Central memory CD4-positive, alpha-beta T cell (primary cell): ENCODE data around the gene DNAJC6.

Experiments used
- DNase-seq: peaks from one replicate; pipeline ENCODE4 v3.0.0; 2022

DNAJC6 gene

DNA sequence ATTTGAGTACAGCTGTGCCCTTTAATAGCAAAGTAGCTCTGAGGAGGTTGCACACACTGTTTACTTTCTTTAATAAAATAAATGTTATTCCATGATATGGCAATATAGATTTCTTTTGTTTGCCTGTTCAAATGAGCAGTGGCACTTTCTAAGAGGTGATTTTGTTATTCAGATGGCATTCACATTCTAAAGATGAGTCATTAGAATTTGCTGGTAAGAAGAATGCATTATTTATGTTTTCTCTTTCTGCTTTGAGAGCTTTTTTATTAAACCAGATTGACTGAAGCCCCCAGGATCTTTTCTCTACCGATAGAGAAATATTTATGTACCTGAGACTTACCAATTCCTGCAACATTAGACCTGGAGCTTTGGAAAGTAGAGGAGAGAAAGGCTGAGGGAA lies 100.0 kb downstream of the DNAJC6 start:
- no peak for DNase-seq

DNA sequence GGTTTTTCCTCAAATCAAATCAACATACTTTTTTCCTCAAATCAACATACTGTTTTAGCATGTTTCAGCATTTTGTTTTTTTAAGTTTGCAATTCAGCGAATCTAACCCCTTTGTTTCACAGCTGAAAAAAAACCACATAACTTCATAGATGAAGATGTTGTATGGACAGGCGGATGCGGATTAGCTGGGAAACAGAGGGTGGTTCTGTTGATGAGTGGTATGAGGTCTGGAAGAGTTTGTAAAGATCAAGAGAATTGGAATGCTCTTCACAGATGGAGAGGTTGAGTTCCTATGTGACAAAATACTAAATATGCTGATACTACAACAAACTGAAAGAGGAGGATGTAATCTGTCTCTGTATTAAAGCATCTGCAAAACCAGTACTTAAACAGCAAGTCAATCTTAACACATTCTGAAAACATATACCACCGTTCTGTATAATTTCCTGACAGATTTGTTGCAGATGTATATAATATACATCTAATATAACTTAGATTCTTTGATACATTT lies 100.5 kb downstream of the DNAJC6 start:
- DNase-seq = no peak

DNA sequence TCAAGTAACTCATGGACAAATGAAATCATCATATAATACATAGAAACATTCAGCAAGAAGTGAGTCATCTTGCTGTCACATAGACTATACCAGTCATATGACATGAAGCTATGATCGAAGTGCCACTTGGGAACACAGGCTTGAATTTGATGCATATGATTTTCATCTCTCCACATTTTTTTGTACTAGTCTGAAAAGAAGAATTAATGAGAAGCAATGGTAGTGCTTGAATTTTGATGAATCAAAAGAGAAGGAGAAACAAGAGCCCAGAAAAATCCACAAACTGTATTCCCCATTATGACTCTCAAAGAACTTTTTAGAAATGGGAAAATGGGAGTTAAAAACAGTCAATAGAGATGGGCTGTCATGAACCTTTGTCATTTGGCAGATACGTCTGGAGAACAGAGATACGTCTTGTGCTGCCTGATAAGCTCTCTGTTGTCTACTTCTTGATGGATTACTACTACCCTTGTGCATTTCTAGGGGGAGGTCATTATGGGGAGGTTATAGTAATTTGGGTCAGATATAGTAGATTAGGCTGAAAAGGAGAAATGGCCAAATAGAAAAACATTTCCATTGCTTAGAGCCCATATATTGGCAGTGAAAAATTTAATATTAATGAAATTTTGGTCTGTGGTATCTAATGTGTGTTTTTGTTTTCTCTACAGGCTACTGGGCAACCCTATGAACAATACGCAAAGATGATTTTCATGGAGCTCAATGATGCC lies 103.1 kb downstream of the DNAJC6 start:
- DNase-seq = no peak

DNA sequence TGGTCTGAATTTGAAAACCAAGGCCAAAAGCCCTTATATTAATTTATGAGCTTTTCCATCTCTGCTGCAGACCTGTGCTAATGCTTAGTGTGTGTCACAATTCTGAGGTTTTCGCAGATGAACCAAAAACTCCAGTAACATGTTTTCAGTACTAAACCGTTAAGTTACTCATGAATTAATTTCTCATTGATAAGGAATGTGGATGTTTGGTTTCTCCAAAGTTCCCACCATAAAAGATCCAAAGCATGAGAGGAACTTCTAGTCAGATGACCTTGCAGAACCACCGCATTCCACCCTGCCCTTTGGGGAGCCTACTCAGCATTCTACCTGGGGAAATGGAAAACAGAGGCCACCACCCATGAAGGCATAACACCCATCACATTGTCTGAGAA lies 103.6 kb downstream of the DNAJC6 start:
- DNase-seq = no peak

DNA sequence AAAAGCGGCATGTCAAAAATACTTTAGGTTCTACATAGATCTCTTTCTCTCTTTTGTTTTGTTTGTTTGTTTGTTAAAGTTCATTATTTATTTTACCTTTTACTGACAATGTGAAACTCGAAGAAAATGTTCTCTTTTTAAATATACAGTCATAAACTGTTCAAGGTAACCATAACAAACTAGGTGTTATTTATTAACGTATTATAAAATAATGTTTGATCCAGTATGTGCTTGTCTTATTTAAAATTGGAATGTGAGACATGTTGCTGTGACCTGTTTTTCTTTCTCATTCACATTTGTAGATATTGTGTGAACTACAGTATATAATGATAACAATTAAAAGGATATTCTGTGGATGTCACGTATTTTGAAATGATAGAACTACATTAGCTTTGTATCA lies 105.2 kb downstream of the DNAJC6 start:
- DNase-seq = no peak

DNA sequence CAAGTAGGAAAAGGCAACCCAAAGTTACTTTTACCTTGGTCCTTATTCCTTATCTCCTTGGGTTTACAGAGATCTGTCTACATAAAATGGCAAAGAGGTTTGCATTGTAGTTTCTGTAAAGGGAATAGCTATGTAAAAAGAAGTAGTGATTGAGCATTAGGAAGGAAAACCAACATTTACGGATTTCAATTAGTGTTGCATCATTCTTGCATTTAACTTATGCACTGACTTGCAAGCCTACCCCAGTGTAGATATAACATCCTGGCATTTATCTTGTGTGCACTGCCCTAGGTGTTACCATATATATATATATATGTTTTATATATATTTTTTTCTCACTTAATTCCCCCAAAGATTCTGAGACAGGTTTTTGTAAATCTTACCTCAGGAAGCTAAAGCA lies 107.4 kb downstream of the DNAJC6 start:
- DNase-seq = no peak

DNA sequence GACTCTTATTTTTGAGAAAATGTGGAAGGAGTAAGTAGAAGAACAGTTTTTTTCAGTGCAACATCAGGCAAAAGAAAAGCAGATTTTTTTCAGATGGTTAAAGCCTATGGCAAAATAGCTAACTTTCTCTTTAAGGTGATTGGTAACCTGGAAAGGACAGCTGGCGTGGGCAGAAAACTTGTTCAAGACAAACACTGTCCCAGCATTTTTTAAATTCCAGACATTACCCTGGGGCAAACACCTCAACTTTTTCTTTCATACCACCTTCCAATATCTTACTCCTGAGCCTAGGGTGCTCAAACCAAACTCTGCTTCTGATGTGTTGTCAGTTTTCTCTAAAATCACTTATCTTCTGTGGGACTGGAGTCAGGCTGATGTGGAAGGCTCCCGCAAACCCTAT lies 108.4 kb downstream of the DNAJC6 start:
- DNase-seq = no peak

DNA sequence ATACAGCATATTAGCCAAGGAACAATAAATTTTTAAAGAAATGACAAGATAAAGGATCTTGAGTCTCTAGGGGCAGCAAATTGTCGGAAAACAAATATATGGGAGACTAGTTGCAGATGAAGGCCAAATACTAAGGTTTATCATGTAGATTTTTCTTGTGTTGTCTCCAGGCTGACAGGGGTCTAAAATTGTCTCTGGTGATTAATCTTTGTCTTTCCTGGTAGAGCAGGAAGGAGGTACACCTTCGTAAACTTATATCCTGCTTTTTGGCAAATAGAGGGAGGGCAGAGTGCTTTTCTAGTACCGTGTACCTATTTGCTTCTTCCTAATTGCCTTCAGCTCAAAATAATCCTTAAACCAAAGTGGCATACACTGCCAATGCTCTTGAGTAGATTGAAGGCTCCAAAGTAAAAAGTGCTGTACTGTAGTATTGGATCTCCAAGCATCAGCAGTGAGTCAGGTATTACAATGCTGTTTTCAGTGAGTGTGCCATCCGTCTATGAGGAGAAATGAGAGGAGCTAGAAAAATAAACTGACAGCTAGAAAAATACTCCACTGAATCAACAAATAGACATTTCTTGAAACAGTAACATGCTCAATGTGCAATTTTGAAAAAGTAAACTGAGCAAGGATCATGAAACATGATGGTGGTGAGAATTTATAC lies 109.3 kb downstream of the DNAJC6 start:
- DNase-seq = no peak

DNA sequence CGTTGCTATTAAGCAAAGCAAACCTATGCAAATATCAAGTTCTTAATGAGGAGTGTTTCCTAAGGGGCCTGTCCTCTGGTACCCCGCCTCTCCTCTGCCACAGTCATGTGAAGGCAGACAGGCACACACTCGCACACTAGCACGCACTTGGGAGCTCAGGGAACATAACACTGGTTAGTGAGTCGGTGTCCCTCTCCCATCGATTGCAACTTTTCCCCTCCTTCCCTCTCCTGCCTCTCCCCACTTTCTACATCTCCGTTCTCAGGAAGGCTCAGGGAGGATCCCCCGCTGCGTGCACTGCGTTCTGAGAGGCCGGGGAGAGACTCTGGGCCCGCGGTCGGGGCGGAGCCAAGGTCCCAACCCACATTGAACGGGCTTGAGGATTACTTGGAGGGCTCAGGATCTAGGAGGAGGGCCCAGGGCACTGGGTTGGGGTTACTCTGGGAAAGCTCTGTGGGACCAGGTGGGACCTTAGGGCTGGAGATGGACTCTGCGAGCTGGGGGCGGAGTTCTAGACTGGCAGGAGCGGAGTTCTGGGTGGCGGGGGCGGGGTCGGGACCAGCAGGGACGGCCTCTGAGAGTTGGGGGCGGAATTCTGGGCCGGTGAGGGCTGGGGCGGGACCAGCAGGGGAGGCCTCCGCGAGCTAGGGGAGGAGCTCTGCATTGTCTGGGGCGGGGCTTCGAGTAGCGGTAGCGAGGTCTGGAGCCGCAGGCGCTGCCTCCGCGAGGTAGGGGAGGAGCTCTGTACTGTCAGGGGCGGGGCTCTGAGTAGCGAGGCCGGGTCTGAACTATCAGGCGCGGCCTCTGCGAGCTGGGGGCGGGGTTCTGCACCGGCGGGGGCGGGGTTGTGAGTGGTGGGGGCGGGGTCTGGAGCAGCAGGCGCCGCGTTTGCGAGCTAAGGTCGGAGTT lies 110.6 kb downstream of the DNAJC6 start:
- DNase-seq = peak; percentile 98

DNA sequence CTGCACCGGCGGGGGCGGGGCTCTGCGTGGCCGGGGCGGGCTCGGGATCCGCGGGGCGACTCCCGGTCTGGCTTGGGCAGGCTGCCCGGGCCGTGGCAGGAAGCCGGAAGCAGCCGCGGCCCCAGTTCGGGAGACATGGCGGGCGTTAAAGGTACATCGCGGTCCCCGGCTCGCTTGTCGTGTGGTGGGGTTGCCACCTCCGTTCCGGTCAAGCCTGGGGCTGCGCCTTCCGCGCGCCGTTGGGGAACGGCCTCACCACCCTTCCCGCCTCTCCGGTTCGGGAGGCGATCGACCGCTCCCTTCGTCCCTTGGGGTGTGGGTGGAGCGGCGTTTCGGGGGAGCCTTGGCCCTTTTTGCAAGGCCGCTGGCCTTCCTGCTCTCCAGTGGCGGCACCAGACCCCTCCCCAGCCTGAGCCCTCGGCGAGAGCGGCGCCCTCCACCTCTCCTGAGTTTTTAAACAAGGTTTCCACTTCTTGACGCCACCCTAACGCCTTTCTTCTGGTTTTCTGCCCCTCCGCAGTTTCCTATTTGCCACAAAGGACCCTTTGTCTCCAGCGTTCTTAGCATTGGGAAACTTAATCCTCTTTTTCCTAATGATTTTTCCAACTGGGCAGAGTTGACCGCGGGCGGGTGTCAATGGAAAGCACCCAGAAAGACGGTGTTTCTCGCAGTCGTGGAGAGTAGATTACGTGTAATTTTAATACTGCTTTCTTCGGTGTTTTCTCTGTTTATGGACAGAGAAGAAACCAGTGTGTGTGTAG lies 111.4 kb downstream of the DNAJC6 start, which contains the start of the genes LEPR and LEPROT:
Gene LEPR (plus strand): TSS at position 79 of the 761 bp plus-strand sequence. CDS start 144,898 bp downstream, outside the sequence.
Gene LEPROT (plus strand): TSS at position 79 of the 761 bp plus-strand sequence. CDS start 57 bp downstream, at position 136.
- no peak for DNase-seq

DNA sequence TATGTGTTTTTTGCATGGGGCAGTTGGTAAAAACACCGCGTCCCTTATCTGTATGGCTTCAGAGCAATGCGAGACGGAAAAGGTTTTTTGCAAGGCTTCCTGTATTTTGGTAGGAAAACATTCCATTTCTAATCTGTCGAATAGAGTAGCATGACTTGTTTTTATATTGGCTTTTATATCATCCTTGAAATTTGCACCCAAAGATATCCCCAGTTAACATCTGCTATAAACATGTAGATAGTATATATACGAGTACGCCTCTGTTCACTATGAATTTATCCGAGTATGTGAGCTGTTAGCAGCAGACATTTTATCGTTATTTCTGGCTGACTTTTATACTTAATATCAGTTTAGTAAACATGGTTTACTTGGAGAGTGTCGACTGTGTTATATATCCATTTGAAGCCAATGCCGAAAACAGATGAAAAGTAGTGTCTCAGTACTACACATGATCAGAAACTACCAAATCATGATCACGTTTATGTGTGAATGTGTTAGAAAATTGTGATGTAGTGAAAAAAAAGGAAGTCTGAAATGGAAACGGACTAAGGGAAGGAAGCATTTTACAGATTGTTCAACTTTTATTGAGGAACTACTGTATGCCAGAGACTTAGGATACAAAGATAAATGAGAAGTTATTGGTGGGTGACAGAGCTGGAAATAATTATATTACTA lies 112.1 kb downstream of the DNAJC6 start:
- DNase-seq = no peak

DNA sequence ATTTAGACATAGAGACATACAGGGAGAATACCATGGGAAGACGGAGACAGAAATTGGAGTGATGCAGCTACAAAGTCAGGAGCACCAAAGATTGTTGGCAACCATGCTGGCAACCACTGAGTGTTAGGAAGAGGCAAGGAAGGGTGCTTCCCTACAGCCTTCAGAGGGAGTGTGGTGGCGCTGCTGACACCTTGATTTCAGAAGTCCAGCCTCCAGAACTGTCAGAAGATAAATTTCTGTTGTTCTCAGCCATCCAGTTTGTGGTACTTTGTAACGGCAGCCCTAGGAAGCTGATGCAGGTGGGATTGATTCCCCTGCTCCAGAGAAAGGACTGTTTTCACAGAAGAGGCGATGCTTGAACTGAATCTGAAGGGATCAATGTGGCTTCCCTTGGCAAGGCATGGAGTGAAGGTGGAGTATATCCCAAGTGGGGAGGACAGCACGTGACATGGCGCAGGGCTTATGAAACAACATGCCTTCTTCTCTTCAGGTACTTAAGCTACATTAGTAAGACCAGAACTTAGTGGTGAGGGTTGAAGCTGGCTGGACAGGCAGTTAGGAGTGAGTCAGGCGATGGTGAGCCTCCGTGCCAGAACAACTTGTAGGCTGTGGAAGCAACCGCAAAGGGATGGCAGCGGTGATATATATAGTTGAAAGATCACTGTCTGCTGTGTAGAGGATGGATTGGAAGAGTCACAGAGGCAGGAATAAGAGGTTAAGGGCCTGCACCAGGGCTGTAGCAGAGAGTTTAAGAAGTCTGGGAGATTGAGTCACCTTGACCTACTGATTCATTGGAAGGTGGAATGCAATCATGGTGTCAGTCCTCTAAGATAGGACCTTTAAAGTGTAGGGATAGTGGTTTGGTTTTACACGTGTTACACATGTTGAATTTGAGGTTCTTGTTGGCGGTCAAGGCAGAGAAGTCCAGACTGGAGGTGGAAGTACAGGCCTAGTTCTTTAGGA lies 113.2 kb downstream of the DNAJC6 start:
- no peak for DNase-seq

DNA sequence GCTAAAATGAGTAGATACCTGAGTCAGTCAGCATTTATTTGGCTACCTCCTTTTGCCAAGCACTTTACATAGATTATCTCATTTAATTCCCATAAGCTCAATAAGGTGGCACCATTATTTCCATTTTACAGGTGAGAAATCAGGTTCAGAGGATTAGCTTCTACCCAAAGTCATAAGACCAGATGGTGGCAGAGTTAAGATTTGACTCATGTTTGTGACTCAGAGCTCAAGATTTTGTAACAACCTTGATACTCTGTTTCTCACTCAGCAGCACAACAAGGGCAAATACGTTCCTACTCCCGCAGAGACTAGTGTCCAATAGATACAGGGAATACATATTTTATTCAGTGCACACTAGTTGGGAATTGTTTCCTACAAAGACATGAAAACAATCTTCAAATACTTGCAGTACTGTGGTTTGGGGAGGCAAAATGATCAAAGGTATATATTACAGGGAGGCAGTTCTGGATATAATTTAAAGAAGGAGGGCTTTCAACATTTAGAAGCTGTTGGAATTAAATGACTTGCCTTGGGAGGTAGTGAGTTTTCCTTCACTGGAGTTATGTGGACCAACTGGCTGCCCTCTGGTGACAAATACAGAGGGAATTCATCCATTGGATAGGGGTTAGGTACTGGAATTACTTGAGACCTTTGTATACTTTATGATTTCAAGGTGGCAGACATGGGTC lies 114.7 kb downstream of the DNAJC6 start:
- DNase-seq = no peak

DNA sequence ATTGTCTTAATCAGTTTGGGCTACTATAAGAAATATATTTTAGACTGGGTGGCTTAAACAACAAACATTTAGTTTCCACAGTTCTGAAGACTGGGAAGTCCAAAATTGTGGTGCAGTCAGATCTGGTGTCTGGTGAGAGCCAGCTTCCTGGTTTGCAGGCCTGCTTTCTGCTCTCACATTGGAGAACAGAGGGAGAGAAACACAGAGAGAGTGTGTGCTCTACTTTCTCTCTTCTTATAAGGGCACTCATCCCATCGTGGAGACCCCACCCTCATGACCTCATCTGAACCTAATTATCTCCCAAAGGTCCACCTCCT lies 115.2 kb downstream of the DNAJC6 start:
- no peak for DNase-seq

DNA sequence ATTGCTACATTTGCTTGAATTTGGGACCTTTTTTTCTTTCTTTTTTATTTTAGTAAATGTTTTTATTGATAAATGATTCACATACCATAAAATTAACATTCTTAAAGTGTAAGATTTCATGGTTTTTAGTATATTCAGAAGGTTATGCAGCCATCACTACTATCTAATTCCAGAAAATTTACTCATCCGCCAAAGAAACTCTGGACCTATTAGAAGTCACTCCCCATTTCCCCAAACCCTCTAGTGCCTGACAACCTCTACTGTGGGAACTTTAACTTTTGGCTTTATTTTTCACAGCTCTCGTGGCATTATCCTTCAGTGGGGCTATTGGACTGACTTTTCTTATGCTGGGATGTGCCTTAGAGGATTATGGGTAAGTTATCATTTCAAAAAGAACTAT lies 115.7 kb downstream of the DNAJC6 start:
- no peak for DNase-seq

DNA sequence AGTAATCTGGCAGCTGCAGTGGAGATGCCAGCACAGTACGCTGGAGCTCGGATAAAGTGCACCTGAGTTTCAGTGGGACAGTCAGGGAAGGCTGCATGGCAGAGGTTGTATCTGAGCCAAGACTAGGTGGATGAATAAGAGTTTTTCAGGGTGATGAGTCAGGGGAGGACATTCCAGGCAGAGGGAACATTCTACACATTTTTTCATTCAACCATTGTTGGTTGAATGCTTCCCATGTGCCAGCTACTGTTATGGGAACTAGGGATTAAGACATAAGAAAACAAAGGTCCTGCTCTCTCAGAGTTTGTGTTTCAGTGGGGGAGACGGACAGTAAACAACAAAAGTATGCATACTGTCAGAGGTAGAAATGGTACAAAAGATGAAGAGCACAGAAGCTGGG lies 116.4 kb downstream of the DNAJC6 start:
- DNase-seq = no peak

DNA sequence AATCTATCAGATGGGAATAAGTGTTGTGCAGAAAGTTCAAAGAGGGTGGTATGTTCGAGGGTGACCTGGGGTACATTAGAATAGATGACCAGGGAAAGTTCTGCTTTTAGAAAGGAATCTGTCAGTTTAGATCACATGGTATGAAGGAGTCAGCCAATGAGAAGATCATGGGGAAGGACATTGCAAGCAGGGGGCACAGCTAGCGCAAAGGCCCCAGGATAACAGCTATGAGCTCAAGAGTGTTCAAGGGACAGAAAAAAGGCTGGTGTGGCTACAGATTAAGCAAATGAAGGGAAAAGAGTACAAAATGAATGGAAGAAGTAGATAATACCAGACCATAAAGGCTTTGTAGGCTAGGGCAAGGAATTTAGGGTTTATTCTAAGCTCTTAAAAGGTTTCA lies 119.7 kb downstream of the DNAJC6 start:
- DNase-seq = no peak

DNA sequence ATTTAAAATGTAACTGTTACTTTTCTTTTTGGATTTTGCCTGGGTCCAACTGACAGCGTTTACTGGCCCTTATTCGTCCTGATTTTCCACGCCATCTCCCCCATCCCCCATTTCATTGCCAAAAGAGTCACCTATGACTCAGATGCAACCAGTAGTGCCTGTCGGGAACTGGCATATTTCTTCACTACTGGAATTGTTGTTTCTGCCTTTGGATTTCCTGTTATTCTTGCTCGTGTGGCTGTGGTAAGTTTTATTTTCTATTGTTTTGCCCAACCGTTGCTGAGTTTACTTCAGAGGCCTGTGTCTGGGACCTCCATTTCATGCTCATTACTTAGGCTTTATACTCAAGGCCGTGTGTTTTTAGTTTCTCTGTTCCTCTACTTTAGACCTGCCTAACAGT lies 120.5 kb downstream of the DNAJC6 start:
- no peak for DNase-seq

DNA sequence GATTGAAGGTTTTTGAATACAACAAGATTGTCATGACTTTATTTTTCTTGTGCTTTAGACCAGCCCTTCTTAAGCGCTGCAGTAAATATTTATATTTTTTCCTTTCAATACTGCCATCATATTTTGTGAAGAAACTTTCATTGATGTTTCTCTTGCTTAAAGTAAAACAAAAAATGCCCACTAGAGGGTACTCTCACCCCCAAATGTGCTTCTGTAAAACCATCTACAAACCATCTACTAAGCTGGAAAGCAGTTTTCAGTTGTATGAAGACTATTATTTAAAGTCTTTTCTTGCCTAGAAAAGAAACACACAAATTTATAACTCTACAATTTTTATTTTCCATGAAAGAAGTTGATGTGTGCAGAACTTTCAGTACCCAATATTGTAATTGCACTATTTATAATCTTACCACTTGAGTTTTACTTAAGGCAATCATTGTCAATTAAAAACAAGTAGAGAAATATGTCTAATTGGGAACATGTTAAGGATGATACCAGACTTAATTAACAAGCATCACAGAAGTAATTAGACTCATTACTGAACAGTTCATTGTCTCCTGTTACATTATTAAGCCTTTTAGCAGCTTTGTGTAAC lies 121.9 kb downstream of the DNAJC6 start:
- peak; percentile 7 for DNase-seq

DNA sequence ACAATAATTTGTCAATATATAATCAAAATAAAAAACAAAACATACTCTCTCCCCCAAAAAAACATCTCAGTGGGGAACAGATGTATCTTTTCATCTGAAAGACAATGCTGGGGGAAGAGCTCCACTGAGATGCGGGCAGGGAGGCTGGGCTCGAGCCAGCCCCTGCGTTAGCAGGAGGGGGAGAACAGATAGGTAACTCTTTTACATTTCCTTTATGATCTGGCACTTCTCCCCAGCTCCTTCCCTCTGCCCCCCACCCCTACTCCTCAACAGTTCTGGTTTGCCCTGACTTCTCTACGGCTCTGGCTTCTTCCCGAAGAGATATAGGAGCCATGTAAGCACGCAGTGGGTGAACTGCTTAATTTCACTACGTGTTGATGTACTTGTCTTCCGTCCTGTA lies 123.6 kb downstream of the DNAJC6 start:
- no peak for DNase-seq
